CD8-positive, alpha-beta memory T cell (primary cell): ENCODE measurements around the gene CD79B. TPM values are rescaled to one million over a fixed set of nuclear protein-coding genes. Genes with fewer than 3 reads are reported as not detected.
"Not testable (repeated sequence)": the region's sequence is repeated elsewhere in the genome, so short reads cannot be mapped to it uniquely, and the experiment has no call there.

Source experiments
- CTCF ChIA-PET: fragments of 350-600 bp; sonication (Branson Sonifier 250); formaldehyde crosslinking; loops from one replicate; lab custom pipeline; 2021; ENCODE audit warnings: antibody characterized with exemption; lab: Charles Lee
- POLR2A ChIA-PET: fragments of 350-600 bp; sonication (Branson Sonifier 250); formaldehyde crosslinking; loops from one replicate; lab custom pipeline; 2021; ENCODE audit warnings: antibody characterized with exemption; lab: Charles Lee
- DNase-seq, 5 donors: peaks; one replicate each; pipeline versions ENCODE4 v3.0.0 to v3.0.0-alpha.2; 2020 to 2022; ENCODE audit warnings: mixed read lengths in 1 of 5
- H3K27ac ChIP-seq: one replicate; pipeline ENCODE4 v1.7.0; 2013; ENCODE audit warnings: low read depth, mild to moderate bottlenecking, low read length, moderate library complexity
- H3K27me3 ChIP-seq: 2 replicates; pipeline ENCODE4 v1.7.0; 2013; ENCODE audit warnings: low read length, mild to moderate bottlenecking; ENCODE audit not compliant: insufficient read depth, poor library complexity, severe bottlenecking
- H3K36me3 ChIP-seq: 2 replicates; pipeline ENCODE4 v1.7.0; 2013; ENCODE audit warnings: mild to moderate bottlenecking, low read length, moderate library complexity; ENCODE audit not compliant: insufficient read depth
- H3K4me1 ChIP-seq: 2 replicates; pipeline ENCODE4 v1.7.0; 2013; ENCODE audit warnings: mild to moderate bottlenecking, low read length, moderate library complexity; ENCODE audit not compliant: insufficient read depth
- H3K4me3 ChIP-seq: 2 replicates; pipeline ENCODE4 v1.7.0; 2013; ENCODE audit warnings: mild to moderate bottlenecking, low read length
- H3K9me3 ChIP-seq: 2 replicates; pipeline ENCODE4 v1.7.0; 2013; ENCODE audit warnings: mild to moderate bottlenecking, low read length
- H3K27ac Mint-ChIP-seq, 8 donors: one replicate each; pipeline ENCODE4 v1.8.0; 2020 to 2021; ENCODE audit warnings: mixed read lengths in 8 of 8, mild to moderate bottlenecking in 6 of 8, inconsistent platforms in 3 of 8, moderate library complexity in 3 of 8
- H3K27me3 Mint-ChIP-seq, 2 donors: one replicate each; pipeline ENCODE4 v1.8.0; 2020 to 2021; ENCODE audit warnings: mixed read lengths in 2 of 2, mild to moderate bottlenecking in 1 of 2, moderate library complexity in 1 of 2
- H3K36me3 Mint-ChIP-seq, 3 donors: one replicate each; pipeline ENCODE4 v1.8.0; 2020 to 2021; ENCODE audit warnings: mixed read lengths in 3 of 3, inconsistent platforms in 1 of 3, mild to moderate bottlenecking in 1 of 3
- H3K4me1 Mint-ChIP-seq, 3 donors: one replicate each; pipeline ENCODE4 v1.8.0; 2020 to 2021; ENCODE audit warnings: mixed read lengths in 3 of 3, inconsistent platforms in 1 of 3, mild to moderate bottlenecking in 1 of 3
- H3K4me3 Mint-ChIP-seq, 7 donors: one replicate each; pipeline ENCODE4 v1.8.0; 2020 to 2021; ENCODE audit warnings: mixed read lengths in 7 of 7, mild to moderate bottlenecking in 6 of 7, moderate library complexity in 4 of 7, inconsistent platforms in 2 of 7
- H3K9me3 Mint-ChIP-seq, 5 donors: one replicate each; pipeline ENCODE4 v1.8.0; 2020 to 2022; ENCODE audit warnings: mixed read lengths in 5 of 5, mild to moderate bottlenecking in 3 of 5, moderate library complexity in 2 of 5, inconsistent platforms in 1 of 5
- polyA plus RNA-seq: library from polyadenylated mRNA; unstranded; fragments of 300-500 nt; fragmentation: Illumina TruSeq; gene quantifications from one replicate; pipeline ENCODE4 v1.2.3, GENCODE V29; 2021
- total RNA-seq, 2 experiments: library from RNA; stranded (reverse); gene quantifications; one replicate each; pipeline ENCODE4 v1.2.3, GENCODE V29; 2021

CD79B gene
- total and polyA plus RNA-seq, 3 experiments from 2014 or later = 18.1 to 36.9 (median 22.2) TPM

- H3K27me3 Mint-ChIP-seq = no peaks in the 10 kb centered on the region
- Histone ChIP-seq H3K9me3 (no peaks in the 10 kb centered on the region), H3K4me3 (no peak overlapping the region), H3K27me3 (no peaks in the 10 kb centered on the region), H3K27ac (no peak overlapping the region), H3K4me1 (peaks cover 24% of the 10 kb centered on the region), H3K36me3 (no peaks in the 10 kb centered on the region)
- DNase-seq = peak in 1 of 5 donors; percentile 19
- ChIA-PET CTCF (interaction anchor here (0.9 to 5.2 kb wide), 7 partner anchors 8 to 100 kb away, joined by 3 to 27 read pairs (median 4); partner anchors contain the start of gene GH1), POLR2A (no interaction called here)
- H3K36me3 Mint-ChIP-seq = peaks cover 0 to 10% (median 0%) of the 10 kb centered on the region in 3 donors
- H3K4me1 Mint-ChIP-seq = peaks cover 20 to 30% (median 23%) of the 10 kb centered on the region in 3 donors
- H3K4me3 Mint-ChIP-seq = peak overlapping the region in 3 of 7 donors; percentile 1 to 57 (median 18)
- H3K27ac Mint-ChIP-seq = peak overlapping the region in 1 of 8 donors; percentile 63
- H3K9me3 Mint-ChIP-seq = no peaks in the 10 kb centered on the region
Measured at GRCh38 chr17:63928966-63929695, 3.0 kb downstream of the CD79B start.

DNA sequence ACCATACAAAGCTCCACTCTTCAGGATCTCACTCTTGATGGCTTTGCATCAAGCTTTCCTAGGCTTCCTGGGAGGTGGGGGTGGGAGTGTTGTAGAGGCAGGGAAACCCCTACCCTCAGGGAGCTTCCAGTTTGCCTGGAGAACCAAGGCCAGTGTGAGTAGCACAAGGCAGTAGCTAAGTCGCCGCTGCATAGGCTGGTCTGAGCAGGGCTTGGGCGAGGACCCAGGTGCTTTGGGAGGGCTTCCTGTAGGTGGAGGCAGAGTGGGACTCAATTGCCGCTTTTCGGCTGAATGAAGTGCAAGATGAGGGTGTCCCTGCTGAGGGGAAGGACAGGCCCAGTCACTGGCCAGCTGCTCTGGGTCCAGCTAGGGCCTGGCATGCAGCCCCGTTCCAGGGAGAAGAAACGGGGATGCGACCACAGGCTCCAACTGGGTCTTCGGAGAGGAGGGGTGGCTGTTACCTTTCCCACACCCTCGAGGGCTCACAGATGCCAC lies 3.9 kb downstream of the CD79B start:
- Mint-ChIP-seq H3K4me1 (peaks cover 19 to 28% (median 23%) of the 10 kb centered on the region in 3 donors), H3K4me3 (peak overlapping the region in 1 of 7 donors; percentile 40), H3K27me3 (no peaks in the 10 kb centered on the region), H3K9me3 (no peaks in the 10 kb centered on the region), H3K27ac (no peak overlapping the region), H3K36me3 (peaks cover 0 to 10% (median 0%) of the 10 kb centered on the region in 3 donors)
- ChIA-PET CTCF (interaction anchor here (1.4 to 5.2 kb wide), 5 partner anchors 9 to 97 kb away, joined by 3 to 27 read pairs (median 12); partner anchors contain the start of gene GH1), POLR2A (no interaction called here)
- Histone ChIP-seq H3K36me3 (no peaks in the 10 kb centered on the region), H3K4me3 (no peak overlapping the region), H3K4me1 (peaks cover 24% of the 10 kb centered on the region), H3K27ac (no peak overlapping the region), H3K27me3 (no peaks in the 10 kb centered on the region), H3K9me3 (no peaks in the 10 kb centered on the region)
- peak in 1 of 5 donors; percentile 38 for DNase-seq

- H3K27ac Mint-ChIP-seq = peak overlapping the region in 1 of 8 donors; percentile 58
- H3K36me3 Mint-ChIP-seq = peaks cover 0 to 10% (median 0%) of the 10 kb centered on the region in 3 donors
- Histone ChIP-seq H3K4me3 (no peak overlapping the region), H3K27ac (no peak overlapping the region), H3K27me3 (no peaks in the 10 kb centered on the region), H3K4me1 (peaks cover 20% of the 10 kb centered on the region), H3K36me3 (no peaks in the 10 kb centered on the region), H3K9me3 (no peaks in the 10 kb centered on the region)
- peak in 1 of 5 donors; percentile 22 for DNase-seq
- ChIA-PET CTCF (interaction anchor here (0.7 to 2.8 kb wide), 5 partner anchors 8 to 63 kb away, joined by 3 to 18 read pairs (median 4); partner anchors contain the start of gene GH1), POLR2A (no interaction called here)
- no peaks in the 10 kb centered on the region for H3K9me3 Mint-ChIP-seq
- H3K27me3 Mint-ChIP-seq = no peaks in the 10 kb centered on the region
- peaks cover 15 to 22% (median 19%) of the 10 kb centered on the region in 3 donors for H3K4me1 Mint-ChIP-seq
- H3K4me3 Mint-ChIP-seq = no peak overlapping the region
Measured at GRCh38 chr17:63927464-63928171, 4.5 kb downstream of the CD79B start.

- no peak for DNase-seq
- H3K27me3 ChIP-seq = no peaks in the 10 kb centered on the region
- H3K27ac ChIP-seq = no peak overlapping the region
- POLR2A ChIA-PET = no interaction called here
- CTCF ChIA-PET = interaction anchor here (0.8 to 1.0 kb wide), 3 partner anchors 20 to 208 kb away, joined by 3 to 4 read pairs (median 3); no protein-coding TSS in a partner anchor
- Mint-ChIP-seq H3K36me3 (peaks cover 0 to 10% (median 0%) of the 10 kb centered on the region in 3 donors), H3K4me3 (no peak overlapping the region), H3K27me3 (no peaks in the 10 kb centered on the region), H3K27ac (peak overlapping the region in 1 of 8 donors; percentile 64), H3K4me1 (peaks cover 5 to 8% (median 7%) of the 10 kb centered on the region in 3 donors), H3K9me3 (no peaks in the 10 kb centered on the region)
- no peak overlapping the region for H3K4me3 ChIP-seq
- no peaks in the 10 kb centered on the region for H3K36me3 ChIP-seq
- H3K9me3 ChIP-seq = no peaks in the 10 kb centered on the region
- H3K4me1 ChIP-seq = peaks cover 8% of the 10 kb centered on the region
Measured at GRCh38 chr17:63926164-63926563, 6.0 kb downstream of the CD79B start.

DNA sequence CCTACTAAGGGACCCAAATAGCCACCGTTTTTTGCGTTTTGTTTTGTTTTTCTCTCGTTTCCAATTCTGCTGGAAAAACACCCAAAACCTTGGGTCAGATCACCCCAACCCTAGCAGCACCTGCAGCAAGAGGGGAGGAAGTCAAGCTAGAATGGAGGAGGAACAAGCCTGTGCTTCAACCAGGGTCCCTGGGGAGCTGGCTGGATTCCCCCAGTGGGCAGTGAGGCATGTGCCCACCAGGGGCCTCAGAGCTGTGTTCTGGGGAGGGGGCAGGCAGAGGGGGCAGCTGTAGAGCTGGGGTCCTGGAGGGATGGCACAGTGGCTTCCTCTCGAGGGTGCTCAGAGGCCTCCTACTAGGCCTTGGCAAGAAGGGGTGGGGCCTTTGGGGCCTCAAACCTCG lies 6.5 kb downstream of the CD79B start:
- no peaks in the 10 kb centered on the region for H3K9me3 ChIP-seq
- Mint-ChIP-seq H3K4me1 (peaks cover under 1 to 2% (median 2%) of the 10 kb centered on the region in 3 donors), H3K27me3 (no peaks in the 10 kb centered on the region), H3K9me3 (no peaks in the 10 kb centered on the region), H3K4me3 (no peak overlapping the region), H3K36me3 (peaks cover 0 to 9% (median 0%) of the 10 kb centered on the region in 3 donors), H3K27ac (peak overlapping the region in 1 of 8 donors; percentile 12)
- no peak overlapping the region for H3K27ac ChIP-seq
- H3K4me3 ChIP-seq = no peak overlapping the region
- no peaks in the 10 kb centered on the region for H3K27me3 ChIP-seq
- H3K4me1 ChIP-seq = peaks cover 2% of the 10 kb centered on the region
- POLR2A ChIA-PET = no interaction called here
- no peaks in the 10 kb centered on the region for H3K36me3 ChIP-seq
- CTCF ChIA-PET = no interaction called here
- peak in 1 of 5 donors; percentile 38 for DNase-seq

GRCh38 chr17:63922402-63922801 lies 9.7 kb downstream of the CD79B start:
- H3K4me3 ChIP-seq, H3K27me3 Mint-ChIP-seq, H3K4me3 Mint-ChIP-seq, H3K27me3 ChIP-seq, H3K4me1 ChIP-seq, H3K36me3 ChIP-seq, H3K27ac ChIP-seq, POLR2A ChIA-PET, H3K9me3 Mint-ChIP-seq, DNase-seq, H3K36me3 Mint-ChIP-seq, H3K9me3 ChIP-seq, H3K27ac Mint-ChIP-seq: not testable (repeated sequence)
- peaks cover 6 to 10% (median 10%) of the 10 kb centered on the region in 3 donors for H3K4me1 Mint-ChIP-seq
- CTCF ChIA-PET = interaction anchor here (0.7 to 15.5 kb wide), 4 partner anchors 24 to 426 kb away, joined by 3 to 212 read pairs (median 10); no protein-coding TSS in a partner anchor

DNA sequence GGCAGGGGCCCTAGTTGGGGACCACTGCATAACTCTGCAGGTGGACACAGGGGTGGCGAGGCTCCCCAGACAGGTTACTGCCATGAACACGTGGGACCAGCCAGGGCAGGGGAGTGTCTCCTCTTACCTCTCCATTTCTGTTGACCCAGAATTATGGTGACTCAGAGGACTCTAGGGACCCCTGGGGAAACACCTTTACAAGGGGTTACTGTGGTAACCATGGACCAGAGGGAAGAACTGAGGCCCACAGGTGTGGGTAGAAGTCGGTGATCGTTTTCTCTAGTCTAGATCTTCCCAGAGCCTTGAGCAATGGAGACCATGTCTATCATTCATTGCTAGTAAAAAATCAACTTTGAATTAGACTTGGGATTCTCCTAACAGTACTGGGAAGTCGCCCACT lies 11.4 kb downstream of the CD79B start:
- POLR2A ChIA-PET, H3K4me3 ChIP-seq: not testable (repeated sequence)
- H3K27ac Mint-ChIP-seq = peak overlapping the region in 1 of 8 donors; percentile 42

More for the DNA sequence above, 11.4 kb downstream of the CD79B start:
- H3K9me3 ChIP-seq, H3K4me1 ChIP-seq, H3K36me3 Mint-ChIP-seq, H3K27ac ChIP-seq, H3K27me3 Mint-ChIP-seq, H3K27me3 ChIP-seq, H3K36me3 ChIP-seq, DNase-seq, H3K4me3 Mint-ChIP-seq, H3K9me3 Mint-ChIP-seq: not testable (repeated sequence)
- CTCF ChIA-PET = interaction anchor here (0.9 to 15.5 kb wide), 12 partner anchors 10 to 211 kb away, joined by 3 to 212 read pairs (median 14); partner anchors contain the start of genes CD79B, CSHL1, ERN1 and ICAM2
- H3K4me1 Mint-ChIP-seq = peaks cover 6 to 10% (median 10%) of the 10 kb centered on the region in 3 donors
